GM18907 (cell line): Measurements from ENCODE around the gene GALC.

Source experiments
- ATAC-seq: cut with Tn5 transposase; IDR thresholded peaks from one replicate; pipeline ENCODE4 v1.9.1; 2021; ENCODE audit warnings: mild to moderate bottlenecking, moderate library complexity; ENCODE audit not compliant: unreplicated experiment

GALC gene

GRCh38 chr14:88007608-88008007 is 14.6 kb upstream of the GALC start:
- ATAC-seq = no peak

GRCh38 chr14:88005978-88006851 is 13.2 kb upstream of the GALC start:
- peak; percentile 93 for ATAC-seq

GRCh38 chr14:88005050-88005481 is 12.1 kb upstream of the GALC start, which contains the start of gene GPR65:
GPR65 (plus strand) TSS chr14:88005135; CDS start chr14:88010848, 5,713 bp downstream.
- peak; percentile 80 for ATAC-seq

DNA sequence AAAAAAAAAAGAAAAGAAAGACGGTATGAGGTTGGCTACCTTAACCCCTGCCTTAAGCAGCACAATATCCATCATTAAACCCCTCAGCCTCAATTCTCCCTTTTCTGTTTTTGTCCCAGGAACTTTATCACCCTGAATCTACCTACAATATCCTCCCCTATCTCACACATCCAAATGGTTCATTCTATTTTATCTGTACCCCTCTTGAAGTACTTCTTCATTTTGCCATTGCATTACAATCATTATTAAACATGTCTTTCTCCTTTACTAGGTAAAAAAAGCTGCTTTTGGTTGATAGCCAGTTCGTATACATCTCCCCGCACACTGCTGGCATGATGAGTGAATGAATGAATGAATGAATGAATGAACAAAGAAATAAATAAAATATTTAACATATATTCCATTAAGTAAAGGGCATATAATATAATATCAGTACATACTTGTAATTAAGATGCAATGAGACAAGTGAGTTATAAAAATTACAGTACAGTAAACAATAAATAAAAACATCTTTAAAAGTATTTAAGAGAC is 11.6 kb upstream of the GALC start:
- ATAC-seq = no peak

DNA sequence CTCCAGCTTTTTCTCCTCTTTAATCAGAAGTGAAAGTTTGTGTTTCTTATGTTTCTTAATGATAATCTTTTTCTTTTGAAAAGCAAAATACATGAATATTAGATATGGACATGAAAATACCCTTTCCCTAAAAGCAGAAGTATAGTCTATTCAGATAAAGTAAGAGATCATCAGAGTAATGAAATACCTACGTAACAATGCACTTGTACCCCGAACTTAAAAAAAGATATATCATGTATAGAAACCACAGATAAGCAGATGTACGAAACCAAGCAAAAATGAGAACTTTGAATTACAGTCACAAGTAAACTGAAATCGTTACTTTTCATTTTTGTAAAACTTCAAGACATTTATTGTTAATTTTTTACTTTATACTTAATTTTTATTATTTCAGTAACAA is 10.4 kb upstream of the GALC start:
- ATAC-seq = no peak

GRCh38 chr14:88002421-88003075 is 9.6 kb upstream of the GALC start:
- ATAC-seq = no peak

GRCh38 chr14:87999277-87999676 is 6.3 kb upstream of the GALC start:
- ATAC-seq = no peak

DNA sequence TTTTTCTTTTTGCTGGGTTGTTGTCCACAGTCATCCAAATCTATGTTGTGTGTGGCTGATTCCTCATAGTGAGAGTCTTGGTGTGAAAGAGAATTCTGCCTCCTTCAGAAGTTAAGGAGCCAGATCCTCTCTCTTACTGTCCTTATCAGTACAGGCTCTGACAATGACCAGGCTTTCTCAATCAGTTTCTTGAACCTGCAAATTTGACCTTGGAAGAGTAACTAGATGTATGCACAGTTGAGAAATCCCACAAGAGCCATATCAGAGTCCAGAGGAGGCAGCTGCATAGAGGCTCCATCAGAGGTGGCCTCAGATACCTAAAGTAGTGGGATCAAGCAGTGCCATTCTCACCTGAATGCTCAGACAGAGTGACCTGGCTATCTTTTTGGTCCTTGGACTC is 5.5 kb upstream of the GALC start:
- no peak for ATAC-seq

DNA sequence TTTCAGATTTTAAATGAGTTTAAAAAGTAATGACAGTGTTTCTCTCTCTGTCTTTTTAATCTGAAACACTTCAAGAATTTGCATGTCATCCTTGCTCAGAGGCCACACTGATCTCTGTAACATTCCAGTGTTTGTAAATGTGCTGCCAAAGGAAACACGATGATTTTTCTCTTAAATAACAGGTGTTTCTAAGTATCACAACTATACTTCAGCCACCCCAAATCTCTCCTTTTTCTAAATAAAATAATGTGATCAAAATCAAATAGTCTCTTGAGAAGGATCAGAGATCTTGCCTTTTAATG is 3.3 kb upstream of the GALC start:
- no peak for ATAC-seq

DNA sequence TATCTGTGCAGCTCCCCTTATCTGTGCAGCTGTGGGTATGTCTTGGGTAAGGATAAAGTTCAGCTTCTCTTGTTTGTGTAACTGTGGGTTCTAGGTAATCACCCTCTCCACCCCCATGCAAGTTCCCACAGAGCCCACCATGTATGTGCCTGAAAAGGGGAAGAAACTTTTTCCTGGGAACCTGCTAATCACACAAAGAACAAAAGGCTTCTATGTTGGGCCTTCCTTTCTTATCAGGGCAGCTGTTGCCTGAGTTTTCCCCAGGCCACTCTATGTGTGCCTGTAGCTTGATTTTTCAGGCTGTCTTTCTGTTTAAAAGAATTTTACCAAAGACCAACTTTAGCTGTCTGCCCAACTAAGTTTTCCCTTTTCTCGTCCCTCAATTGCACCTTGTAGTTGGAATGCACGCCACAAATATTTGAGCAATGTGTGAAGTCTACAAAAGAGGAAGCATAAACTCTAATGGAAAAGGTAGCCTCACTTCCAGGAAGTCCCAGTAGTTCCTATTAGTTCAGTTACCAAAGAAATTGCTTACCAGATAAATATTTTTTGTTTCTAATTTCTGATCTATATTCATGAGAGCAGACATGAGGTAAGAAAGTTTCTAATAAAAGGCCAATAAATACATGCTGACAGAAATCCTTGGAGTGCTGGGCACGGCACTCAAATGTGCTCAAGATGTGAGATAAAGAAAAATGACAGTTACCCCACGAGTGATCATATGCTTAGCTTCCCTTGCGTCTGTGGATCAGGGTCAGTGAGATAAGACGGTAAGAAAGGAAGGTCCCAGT is 2.7 kb upstream of the GALC start:
- ATAC-seq = peak; percentile 3

DNA sequence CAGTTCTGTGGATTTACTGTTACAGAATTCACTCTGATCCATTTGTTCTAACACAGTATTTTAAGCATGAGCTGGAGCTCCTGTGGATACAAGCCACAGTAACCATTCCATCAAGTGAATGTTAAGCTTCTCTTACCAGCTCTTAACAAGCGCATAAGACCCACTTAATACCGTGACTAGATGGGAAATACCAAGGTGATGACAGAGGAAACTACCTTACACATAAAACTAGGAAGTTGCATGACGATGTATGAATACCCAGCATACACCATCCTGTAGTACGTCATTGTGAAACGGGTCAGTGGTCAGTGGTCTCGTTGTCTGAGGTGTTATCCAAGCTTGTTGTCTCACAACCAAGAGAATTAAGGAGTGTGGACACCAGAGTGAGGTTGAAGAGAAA is 2.0 kb upstream of the GALC start:
- ATAC-seq = peak; percentile 54

DNA sequence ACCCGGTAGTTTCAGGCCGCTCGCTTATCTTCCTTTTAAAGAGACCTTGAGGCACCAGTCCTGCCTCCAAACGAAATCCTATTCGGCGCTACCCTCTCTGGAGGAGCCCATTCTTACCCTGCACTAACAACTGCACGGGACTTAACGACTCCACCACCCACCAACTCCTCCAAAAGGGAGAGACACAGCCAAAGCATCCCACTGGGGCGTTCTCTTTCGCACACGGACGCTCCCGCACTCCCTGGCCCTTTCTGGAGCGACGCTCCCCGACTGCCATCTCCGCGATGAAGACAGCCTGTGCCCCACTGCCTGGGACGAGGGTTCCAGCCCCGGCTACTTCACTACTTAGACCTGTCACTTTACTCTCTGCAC is 650 bp downstream of the GALC start:
- ATAC-seq = peak; percentile 2

DNA sequence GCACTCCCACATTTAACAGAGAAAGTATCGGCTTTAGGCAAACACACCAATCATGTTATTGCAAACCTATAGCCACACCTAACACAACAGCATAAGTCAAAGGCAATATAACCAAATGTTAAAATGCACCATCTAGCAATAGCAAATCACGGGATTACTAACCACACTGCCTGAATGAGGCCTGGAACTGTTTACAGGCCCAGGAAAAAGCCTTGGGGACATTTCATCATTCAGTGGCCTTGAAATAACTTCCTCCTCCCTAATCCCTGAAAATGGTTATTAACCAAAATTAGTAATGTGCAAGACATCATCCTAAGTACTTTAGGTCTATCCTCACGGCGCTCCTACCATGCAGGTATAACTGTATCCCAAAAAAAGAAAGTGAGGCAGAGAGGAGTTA is 2.3 kb downstream of the GALC start:
- ATAC-seq = no peak

- no peak for ATAC-seq
Measured at GRCh38 chr14:87989956-87990299, 3.1 kb downstream of the GALC start.

DNA sequence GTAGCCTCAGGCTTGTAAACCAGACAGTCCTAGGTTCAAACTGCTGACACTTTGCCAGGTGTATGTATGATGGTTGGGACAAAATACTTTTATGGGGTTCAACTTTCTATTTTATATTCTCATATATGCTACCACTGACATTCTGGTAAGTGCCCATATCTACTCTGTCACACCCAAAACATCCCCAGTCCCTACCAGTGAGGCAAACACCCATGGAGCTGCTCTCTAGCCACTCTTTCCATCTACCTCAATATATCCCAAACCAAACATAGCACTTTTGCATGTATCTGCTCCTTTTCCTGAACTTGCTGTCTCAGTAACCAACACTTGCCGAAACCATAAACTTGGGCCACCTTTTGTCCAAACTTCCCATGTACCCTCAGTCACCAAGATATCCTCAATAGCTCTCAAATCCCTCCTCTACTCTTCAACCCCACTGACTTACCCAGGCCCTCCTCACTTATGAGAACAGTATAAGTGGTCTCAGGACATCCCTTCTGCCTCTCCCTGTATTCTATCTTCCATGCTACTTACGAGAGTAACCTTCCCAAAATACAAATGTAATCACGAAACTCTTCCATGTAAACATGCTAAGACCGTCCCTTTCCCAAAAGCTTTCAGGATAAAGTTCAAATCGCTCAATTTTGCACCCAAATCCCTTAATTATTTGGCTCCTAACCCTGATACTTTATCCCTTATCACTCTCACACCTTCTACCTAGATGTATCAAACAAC is 3.6 kb downstream of the GALC start:
- no peak for ATAC-seq

GRCh38 chr14:87979689-87980088 is 13.3 kb downstream of the GALC start:
- ATAC-seq = no peak

DNA sequence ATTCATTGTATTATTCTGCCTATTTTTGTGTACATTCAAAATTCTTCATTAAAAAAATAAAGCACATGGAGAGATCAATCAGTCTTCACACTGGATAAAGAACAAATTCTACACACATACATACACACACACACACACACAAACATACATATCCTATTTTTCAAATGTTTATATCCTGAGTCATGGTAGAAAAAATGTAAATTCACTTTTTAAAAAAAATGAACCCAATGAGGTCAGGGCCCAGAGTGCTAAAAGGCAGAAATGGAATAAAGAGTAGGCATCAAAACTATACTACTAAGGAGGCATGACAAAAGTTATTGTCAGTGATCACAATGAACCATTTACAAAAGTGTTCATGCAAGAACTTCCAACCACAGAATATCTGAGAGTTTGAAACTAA is 17.3 kb downstream of the GALC start:
- no peak for ATAC-seq

DNA sequence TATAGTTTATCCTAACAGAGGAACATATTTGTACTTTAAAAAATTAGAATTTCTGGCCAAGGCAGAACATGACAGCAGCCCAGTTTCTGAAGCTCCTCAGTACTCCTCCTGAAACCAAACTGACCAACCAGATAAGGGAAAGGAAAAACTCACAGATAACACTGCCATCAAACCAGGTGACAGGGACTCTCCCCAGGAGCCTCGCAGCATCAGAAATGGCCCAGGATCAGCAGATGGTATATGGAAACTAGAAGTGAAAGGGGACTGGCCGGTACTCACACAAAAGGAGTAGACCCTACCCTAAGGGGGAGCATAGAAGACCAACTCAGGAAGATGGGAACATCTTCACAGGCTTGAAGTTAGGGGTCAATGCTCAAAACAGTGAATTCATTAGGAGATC is 22.0 kb downstream of the GALC start:
- ATAC-seq = peak; percentile 87

DNA sequence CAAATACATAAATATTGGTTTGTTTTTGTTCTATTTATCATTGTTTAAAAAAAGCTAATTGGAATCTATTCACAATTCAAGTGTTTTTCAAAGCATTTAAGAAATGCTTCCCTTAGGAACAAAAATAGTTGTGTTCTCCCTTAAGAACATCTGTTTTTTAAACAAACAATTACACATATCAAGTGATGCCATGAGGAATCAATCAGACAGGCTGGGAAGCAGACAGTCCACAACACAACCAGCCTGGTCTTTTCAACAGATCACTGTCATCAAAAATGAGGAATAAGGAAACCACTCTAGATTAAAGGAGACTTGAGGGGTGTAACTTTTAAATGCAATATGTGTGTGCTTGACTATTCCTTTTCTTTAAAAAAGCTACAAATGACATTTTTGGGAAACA is 25.5 kb downstream of the GALC start:
- ATAC-seq = no peak

DNA sequence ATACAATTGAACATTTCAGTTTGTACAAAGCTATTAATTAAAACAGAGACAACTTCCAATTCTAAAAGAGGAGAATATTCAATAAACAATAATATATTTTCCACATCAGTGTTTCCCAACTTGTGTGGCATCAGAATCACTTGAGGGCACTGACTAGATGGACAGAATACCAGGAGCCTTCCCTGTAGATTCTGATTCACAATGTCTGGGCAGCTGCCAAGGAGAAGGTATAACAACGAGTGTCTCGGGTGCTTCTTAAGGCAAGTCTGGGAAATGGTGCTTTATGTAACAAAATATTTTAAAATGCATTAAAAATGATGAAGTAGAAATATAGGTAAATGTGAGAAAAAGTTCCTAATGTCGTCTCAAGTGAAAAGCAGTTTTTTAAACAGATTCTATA is 26.2 kb downstream of the GALC start:
- ATAC-seq = no peak

DNA sequence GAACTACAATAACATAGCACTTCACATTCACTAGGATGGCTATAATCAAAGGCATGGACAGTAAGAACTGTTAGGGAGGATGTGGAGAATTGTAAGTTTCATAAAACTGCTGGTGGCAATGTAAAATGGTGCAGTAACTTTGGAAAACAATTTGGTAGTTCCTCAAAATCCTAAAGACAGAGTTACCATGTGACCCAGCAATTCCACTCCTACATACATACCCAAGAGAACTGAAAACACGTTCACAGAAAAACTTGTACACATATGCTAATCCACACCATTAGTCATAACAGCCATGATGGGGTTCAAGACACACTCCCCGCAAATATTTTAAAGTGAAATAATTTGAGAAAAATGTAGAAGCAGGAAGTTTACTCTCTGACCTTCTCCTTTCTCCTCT is 31.7 kb downstream of the GALC start:
- no peak for ATAC-seq
